GM18511 (cell line): ENCODE results near the gene CREB3L2.
"Not testable (repeated sequence)": the region's sequence is repeated elsewhere in the genome, so short reads cannot be mapped to it uniquely, and the experiment has no call there.

Experiments
- ATAC-seq: cut with Tn5 transposase; IDR thresholded peaks from one replicate; pipeline ENCODE4 v1.9.1; 2021; ENCODE audit warnings: mild to moderate bottlenecking, moderate library complexity; ENCODE audit not compliant: unreplicated experiment

CREB3L2 gene

DNA sequence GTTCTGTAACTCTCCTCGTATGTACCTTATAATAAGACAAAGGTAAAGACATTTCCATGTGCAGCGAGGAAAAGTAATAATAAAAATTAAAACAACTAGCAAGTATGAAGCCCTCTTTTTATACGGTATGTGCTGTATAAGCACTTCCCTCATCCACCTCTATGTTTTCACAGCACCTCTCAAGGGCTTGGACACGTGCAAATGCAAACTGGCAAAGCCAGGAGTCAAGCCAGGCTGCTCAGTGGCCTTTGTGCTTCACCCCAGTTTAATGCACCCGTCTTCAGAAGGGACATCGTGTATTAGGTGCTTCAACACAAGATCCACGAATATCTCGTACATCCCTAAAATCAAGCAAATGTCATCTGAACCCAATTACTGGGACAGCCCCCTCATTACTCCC lies 153.8 kb downstream of the CREB3L2 start:
- ATAC-seq: no peak

DNA sequence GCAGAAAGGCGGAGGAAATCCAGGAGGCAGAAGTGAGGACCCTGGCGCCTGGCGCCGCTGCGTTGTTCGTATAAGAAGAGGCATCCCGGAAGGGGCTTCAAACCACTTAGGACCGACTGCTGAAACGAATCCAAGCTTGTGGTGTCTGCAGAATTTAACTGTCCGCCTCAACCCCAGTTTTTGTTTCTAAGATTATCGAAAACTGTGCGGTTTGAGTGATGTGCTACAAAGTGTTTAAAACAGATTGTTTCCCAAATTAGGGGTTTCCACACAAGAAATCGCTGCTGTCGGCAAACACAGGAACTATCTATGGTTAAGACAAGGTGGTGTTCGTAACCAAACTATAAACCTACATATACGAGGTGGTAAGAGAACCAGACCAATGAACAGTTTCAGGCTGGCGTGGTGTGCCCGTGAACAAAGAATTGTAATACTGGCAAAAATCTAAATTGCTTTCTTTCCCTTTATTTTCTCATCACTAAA lies 154.3 kb downstream of the CREB3L2 start:
- no peak for ATAC-seq

DNA sequence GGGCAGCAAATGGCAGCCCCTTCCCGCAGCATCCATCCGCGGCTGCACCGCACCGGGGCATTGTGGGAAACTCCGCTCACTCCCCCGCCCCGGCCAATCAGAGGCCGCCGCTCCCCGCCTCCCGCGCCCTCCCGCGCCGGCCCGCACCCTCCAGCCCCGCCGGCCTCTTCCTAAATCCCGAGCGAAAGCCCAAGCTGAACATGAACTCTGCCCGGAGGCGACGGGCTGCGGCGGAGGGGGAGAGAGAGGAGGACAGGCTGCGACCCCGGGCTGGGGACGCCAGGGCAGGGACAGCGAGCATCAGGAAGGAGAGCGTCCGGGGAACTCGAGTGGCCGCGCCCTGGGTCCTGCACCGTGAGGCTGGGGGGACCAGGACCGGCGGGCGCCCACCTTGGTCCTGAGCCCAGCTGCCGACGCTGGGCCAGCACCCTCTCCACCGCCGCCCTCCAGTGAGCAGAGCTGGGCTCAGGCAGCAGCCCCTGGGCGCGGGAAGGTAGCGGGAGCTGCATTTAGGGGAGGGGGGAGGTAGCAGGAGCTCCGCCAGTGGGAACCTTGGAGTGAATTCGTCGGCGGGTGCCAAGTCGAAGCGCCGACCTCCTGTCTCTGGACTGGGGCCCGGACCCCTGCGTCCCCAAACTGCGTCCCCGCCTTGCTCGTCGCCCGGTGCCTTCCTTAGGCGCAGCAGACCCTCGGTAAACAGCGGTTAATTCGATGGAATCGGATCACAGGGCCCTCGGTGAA lies 154.9 kb downstream of the CREB3L2 start, which contains the start of gene DGKI:
Gene DGKI (minus strand): TSS at position 148 of the 741 bp plus-strand sequence.
- ATAC-seq: peak; percentile 56

DNA sequence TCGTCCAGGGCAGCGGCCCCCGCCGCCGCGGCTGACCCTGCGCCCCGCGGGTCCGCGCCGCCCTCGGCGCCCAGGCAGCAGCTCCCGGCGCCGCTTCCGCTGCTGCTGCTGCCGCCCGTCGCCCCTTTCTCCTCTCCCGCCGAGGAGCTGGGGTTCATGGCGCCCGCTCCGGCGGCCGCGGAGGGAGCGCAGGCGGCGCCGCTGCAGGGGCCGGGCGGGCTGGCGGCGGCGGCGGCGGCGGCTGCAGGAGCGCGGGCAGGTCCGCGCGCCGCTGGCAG lies 155.4 kb downstream of the CREB3L2 start:
- ATAC-seq: peak; percentile 51

DNA sequence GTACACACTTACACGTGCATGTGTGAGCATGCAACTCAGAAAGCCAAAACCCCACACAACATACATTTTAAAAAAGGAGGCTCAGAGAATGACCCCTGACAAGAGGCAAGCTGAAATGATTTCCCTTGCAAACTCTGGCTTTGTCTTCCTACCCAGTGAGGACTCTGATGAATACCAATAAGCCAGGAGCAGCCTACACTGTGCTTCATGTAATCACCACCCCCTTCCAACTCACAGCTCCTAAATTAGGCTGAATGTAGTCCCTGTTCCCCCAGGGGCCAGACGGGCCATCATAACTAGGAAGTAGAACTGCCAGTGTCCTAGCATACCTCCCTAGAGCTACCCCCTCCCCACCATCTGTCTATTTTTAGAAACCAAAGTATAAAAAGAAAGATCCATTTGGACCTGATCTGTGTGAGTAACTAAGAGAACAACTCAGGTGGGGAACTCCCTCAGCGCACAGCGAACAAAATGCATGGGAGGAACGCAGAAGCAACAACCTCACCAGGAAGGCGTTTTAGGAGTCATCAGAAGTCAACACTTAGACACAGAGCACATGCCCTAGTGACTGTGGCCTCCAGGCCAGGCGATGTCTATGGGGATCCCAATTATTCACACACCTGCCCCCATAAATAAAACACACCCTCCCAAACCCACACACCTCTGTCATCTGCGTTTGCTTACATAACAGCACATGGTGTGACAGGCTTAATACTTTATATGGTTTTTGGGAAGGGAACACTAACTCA lies 157.0 kb downstream of the CREB3L2 start:
- no peak for ATAC-seq

DNA sequence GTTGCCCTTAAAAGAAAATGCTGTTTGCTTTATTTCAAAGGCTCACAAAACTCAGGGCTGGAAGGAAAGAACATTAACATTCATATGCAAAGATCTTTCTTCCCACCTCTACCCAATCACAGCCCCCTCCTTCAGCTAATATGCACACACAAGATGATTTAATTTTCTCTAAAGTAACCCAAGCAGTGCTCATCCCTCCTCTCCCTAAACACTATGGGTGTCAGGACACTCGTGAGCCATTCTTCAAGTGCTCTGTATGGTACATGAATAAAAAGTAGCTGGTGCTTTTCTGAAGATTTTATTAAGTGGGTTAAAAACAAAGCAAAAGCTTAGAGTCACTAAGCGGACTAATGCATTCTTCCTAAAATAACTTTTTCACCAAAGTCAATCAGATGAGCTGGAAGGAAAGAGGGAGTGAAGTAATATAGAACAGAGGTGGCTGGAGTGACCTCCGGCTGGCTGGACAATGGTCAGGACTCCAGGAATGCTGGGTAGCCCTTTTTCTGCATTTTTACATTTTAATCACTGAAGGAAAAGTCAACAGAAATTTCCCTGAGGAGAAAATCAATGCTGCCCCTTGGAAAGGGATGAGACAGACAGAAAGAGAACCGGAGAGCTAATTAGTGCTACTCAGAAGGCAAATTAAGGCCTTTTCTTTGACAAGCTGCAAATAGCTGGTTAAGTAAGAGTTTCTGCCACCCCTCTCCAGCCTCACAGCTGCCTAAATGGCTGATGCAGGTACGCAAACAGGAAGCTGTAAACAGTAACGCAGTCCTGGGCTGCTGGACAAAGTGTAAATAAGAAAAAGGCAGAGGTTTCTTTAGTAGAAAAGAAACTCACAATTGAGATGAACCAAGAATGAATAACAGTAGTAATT lies 161.7 kb downstream of the CREB3L2 start:
- ATAC-seq: no peak

DNA sequence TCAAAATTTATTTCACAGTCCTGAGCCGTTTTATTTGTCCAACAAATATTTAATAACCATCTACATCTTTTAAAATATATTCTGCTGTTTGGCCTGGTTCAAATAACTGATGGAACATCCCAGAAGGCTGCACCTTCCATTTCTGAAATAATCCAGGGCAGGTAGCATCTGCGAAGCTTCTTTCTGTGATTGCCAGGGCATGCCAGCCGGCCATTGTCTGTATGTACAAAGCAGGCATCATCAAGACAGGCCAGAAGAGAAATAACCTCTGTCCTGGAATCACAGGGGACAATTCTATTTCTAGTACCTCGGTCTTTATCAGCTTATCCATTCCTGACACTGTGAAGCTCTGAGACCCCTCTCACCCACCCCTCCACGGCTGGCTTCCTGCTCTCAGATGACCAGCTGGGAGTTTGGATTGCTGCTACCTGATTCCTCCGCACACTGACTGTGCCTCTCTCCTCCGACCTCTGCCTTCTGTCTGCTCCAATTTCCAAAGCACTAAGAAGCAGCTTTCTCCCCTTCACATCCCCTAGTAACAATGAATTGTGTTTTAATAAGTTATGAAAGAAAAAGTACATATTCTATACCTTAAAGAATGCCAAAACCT lies 163.1 kb downstream of the CREB3L2 start:
- ATAC-seq: no peak

DNA sequence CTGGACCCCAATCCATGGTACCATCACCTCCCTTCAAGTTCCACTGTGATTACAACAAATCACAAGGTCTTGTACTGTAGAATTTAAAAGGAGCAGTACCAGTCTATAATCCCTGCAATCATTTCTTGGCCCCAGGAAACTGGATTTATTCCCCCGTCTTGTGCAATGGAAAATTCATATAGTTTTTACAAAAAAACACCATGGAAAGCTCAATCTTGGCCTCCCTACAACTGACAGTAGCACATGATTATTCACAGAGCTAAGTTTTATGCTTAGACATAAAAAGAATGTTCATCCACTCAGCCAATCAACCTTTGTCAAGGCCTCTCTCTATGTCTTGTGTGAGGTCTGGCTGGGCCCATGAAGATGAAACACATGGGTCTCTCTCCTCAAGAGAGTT lies 165.3 kb downstream of the CREB3L2 start:
- ATAC-seq: no peak

- ATAC-seq: no peak
These were observed 165.8 kb downstream of the CREB3L2 start for GRCh38 chr7:137836113-137836509.

GRCh38 chr7:137835486-137836112 lies 166.3 kb downstream of the CREB3L2 start:
- no peak for ATAC-seq

- ATAC-seq: no peak
These were observed 167.3 kb downstream of the CREB3L2 start for GRCh38 chr7:137834552-137834951.

DNA sequence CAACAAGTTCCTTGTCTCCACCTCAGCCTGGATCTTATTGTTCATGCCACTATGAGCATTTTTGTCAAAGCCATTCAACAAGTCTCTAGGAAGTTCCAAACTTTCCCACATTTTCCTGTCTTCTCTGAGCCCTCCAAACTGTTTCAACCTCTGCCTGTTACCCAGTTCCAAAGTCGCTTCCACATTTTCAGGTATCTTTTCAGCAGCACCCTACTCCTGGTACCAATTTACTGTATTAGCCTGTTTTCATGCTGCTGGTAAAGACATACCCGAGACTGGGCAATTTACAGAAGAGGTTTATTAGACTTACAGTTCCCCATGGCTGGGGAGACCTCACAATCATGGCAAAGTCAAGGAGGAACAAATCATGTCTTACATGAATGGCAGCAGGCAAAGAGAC lies 168.9 kb downstream of the CREB3L2 start:
- not testable (repeated sequence) for ATAC-seq

DNA sequence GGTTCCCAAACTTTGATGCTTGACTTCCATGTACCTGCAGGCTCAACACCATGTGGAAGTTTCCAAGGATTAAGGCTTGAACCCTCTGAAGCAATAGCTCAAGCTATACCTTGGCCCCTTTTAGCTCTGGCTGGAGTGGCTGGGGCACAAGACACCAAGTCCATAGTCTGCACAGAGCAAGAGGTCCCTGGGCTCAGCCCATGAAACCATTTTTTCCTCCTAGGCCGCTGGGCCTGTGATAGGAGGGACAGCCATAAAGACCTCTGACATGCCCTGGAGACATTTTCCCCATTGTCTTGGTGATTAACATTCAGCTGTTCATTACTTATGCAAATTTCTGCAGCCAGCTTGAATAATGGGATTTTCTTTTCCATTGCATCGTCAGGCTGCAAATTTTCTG lies 169.5 kb downstream of the CREB3L2 start:
- ATAC-seq: no peak

DNA sequence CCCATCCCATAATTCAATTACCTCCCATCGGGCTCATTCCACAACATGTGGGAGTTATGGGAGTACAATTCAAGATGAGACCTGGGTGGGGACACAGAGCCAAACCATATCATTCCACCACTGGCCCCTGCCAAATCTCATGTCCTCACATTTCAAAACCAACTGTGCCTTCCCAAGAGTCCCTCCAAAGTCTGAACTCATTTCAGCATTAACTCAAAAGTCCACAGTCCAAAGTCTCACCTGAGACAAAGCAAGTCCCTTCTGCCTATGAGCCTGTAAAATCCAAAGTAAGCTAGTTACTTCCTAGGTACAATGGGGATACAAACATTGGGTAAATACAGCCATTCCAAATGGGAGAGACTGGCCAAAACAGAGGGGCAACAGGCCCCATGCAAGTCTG lies 170.3 kb downstream of the CREB3L2 start:
- ATAC-seq: not testable (repeated sequence)

DNA sequence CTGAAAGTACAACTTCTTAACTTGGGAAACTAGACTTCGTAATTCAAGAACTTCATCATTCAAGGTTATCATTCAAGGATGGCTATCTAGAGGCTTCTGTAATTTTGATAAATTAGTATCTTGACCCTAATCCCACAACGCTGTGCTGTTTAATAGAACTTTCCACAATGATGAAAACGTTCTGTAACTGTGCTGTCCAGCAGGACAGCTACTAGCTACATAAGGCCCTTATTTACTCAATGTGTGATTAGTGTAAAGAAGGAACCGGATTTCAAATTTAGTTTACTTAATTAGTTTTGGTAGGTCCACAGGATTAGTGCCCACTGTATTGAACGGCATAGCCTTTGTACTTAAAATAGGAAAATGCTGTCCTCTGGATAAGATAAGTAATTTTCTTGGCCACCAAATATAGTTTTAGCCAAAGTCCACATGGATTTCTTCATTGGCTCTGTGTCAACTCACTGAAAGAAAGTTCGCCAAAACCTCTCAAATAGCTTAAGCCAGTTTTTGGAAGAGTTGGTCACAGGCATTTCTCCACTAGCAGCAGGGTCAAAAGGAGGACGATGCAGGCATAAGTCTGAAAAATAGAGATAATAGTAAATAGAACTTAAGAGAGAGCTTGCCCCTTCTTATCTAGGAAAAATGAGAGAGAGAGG lies 172.4 kb downstream of the CREB3L2 start:
- ATAC-seq: no peak

GRCh38 chr7:137828456-137828855 lies 173.4 kb downstream of the CREB3L2 start:
- no peak for ATAC-seq

GRCh38 chr7:137825489-137825888 lies 176.4 kb downstream of the CREB3L2 start:
- ATAC-seq: no peak
